GM12873 (cell line): ENCODE measurements around the gene COX6B2.

Experiments used
- TF ChIP-seq, protein P1 (sequence below): IDR thresholded peaks from 2 replicates; pipeline ENCODE4 v1.5.1; 2012; ENCODE audit warnings: low read depth, mild to moderate bottlenecking, moderate library complexity, low read length, control low read depth; ENCODE audit not compliant: insufficient read depth; ENCODE audit errors: missing control alignments

The COX6B2 gene

DNA sequence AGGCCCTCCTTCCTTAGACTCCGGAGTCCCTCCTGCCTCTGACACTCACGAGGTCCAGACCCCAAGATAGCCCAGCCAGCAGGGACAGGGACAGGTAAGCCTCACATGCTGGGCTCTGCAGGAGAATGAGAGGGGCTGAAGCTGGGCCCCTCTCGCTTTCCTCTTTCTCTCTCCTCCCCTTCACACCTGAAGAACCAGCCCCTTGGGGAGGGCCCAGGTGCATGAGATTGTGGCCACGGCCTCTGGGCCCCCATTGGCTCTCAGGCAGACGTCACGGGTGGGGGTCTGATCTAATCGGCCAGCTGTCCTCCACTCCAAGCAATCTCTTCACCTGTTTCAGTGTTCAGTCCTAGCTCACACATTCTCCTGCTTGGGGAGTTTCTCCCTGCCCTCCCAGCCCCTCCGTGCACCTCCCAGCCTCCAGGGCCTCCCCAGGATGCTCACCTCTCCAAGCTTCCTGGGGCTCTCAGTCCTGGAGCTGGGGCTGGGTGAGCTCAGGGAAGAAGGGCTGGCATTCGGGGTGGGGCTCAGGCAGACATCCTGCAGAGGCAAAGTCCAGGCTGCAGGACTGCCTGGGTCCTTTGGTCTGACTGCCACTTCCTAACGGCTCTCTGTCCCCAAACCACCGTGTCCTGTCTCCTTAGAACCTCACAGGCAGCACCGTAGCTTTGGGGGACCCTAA, 32.2 kb downstream of the COX6B2 start:
- TF ChIP-seq, protein P1, sequence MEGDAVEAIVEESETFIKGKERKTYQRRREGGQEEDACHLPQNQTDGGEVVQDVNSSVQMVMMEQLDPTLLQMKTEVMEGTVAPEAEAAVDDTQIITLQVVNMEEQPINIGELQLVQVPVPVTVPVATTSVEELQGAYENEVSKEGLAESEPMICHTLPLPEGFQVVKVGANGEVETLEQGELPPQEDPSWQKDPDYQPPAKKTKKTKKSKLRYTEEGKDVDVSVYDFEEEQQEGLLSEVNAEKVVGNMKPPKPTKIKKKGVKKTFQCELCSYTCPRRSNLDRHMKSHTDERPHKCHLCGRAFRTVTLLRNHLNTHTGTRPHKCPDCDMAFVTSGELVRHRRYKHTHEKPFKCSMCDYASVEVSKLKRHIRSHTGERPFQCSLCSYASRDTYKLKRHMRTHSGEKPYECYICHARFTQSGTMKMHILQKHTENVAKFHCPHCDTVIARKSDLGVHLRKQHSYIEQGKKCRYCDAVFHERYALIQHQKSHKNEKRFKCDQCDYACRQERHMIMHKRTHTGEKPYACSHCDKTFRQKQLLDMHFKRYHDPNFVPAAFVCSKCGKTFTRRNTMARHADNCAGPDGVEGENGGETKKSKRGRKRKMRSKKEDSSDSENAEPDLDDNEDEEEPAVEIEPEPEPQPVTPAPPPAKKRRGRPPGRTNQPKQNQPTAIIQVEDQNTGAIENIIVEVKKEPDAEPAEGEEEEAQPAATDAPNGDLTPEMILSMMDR, result no peak

DNA sequence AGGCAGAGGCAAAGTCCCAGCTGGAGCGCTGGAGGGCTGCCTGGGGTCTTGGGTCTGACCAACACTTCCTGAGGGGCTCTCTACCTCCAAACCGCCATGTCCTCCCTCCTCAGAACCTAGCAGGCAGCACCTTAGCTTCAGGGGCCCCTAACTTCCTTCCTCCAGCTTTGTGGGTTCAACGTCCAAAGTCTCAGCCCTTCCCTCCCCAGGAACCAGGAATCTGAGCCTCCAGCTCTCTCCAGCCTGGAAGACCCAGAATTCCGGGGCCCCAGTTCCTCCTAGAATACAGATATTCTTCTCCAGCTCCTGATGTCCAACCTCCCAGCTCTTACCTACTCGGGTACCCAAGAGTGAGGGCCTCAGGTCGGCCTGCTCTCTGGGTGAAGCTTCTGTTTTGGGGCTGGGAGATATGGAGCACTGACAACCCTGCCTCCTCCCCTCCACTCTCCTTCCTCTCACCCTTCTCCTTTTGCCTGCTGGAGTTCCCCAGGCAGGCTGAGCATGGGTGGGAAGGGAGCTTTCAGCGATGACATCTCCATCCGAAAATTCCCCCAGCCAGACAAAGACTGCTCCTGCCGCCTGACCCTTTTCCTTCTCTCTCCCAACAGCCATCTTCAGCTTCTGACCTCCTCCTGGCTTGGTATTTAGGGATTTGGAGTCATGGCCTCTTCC, 32.9 kb downstream of the COX6B2 start:
- TF ChIP-seq, protein P1, result no peak

DNA sequence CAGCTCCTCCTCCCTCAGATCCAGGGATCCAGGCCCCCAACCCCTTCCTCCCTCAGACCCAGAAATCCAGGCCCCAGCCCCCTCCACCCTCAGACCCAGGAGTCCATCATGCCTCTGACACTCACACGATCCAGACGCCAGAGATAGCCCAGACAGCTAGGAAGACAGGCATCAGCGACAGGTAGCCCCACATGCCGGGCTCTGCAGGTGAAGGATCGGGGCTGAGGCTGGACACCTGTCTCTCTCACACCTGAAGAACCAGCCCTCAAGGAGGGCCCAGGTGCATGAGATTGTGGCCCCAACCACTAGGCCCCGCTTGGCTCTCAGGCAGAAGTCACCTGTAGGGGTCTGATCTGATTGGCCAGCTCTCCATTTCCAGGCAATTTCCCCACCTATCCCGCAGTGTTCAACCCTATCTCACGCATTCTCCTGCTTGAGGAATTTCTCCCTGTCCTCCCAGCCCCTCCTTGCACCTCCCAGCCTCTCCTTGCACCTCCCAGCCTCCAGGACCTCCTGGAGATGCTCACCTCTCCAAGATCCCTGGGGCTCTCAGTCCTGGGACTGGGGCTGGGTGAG, 33.6 kb downstream of the COX6B2 start:
- TF ChIP-seq, protein P1, result no peak

DNA sequence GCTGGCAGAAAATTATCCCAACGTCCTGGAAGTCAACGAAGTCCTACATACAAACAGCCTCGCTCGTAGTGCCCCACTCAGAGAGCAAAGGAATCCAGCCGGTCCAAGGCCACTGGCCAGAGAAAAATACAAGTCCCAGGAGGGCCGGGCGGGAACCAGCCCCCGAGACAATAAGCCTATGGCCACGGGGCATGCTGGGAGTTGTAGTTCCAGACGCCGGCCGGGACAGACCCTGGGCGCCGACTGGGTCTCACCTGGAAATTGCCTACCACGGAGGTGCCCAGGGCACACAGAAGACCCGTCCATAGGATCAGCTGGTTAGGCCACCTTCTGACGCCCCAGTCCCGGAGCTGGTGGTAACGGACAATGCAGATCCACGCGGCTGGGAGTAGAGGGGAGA, 34.7 kb downstream of the COX6B2 start:
- TF ChIP-seq, protein P1, result no peak

DNA sequence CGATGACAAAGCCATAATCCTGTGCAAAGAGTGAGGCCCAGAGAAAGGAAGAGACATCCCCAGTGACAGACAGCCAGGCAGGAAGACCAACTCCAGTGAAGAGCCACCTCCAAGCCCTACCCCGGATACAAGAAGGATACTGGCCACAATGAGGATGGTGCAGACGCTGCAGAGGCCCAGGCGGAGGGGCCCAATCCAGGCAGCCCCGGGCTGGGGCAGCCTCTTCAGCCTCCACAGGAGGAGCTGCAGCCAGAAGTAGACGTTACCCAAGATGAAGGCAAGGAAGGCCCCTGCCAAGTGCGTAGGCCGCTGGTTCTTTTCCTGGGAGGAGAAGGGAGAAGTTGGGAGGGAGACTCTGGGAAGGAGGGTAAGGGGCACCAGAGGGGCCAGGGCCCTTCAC, 37.9 kb downstream of the COX6B2 start:
- TF ChIP-seq, protein P1, result no peak

DNA sequence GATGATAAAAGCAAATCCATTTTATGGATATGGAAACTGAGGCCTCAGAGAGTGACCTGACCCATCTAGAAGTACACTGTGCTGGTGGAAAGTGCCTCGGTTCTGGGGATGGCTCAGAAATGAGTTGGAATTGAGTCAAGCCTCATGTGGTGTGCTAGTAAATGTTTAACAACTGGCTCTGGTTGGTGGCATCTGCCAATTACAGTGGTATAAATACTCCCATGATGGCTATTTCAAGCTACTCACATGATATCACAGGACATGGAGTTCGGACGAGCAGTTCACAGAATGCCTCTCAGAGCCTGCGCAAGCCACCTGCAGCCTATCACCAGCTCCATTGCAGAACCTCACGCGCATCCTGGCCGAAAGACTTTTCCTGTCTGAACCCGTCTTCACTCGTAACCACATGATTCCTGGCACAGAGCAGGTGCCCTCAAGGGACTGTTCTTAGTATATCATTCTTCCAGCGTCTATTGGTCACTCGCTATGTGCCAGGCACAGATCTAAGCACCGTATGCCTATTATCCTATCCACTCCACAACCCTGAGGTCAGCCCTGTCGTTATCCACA, 38.5 kb downstream of the COX6B2 start:
- TF ChIP-seq, protein P1, result no peak

DNA sequence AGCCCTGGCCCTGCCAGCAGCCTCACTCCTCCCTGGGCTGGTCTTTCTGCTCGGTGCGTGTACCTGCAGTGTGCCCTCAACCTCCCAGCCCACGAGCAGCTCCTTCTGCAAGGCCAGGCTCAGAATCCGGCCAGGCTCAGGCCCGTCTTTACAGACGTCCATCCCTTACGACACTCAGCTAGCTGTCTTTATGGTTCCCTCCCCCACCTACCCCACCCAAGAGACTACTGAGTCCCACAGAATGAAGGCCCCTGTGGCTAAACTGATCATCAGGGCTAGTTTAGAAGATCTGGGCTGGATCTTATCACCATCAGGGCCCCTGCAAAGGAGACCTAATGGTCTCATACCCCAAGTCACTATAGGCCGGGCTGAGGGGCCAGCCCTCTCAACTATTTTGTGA, 40.1 kb downstream of the COX6B2 start:
- TF ChIP-seq, protein P1, result no peak
